ENCODE measurements around the gene AFAP1.

Gene AFAP1

GRCh38 chr4:7967501-7968261 lies 28.0 kb upstream of the AFAP1 start:
- peak; percentile 39 for DNase-seq (ENCODE audit: low spot score)

- no peak for DNase-seq (ENCODE audit: low spot score)
Measured at GRCh38 chr4:7967063-7967440, 27.4 kb upstream of the AFAP1 start.

- no peak for DNase-seq (ENCODE audit: low spot score)
Measured at GRCh38 chr4:7966281-7967062, 26.8 kb upstream of the AFAP1 start.

GRCh38 chr4:7964890-7965662 lies 25.4 kb upstream of the AFAP1 start:
- no peak for DNase-seq (ENCODE audit: low spot score)

GRCh38 chr4:7964459-7964858 lies 24.8 kb upstream of the AFAP1 start:
- no peak for DNase-seq (ENCODE audit: low spot score)

GRCh38 chr4:7963691-7964090 lies 24.0 kb upstream of the AFAP1 start:
- no peak for DNase-seq (ENCODE audit: low spot score)

GRCh38 chr4:7962609-7963508 lies 23.2 kb upstream of the AFAP1 start:
- DNase-seq (ENCODE audit: low spot score), result no peak

- DNase-seq (ENCODE audit: low spot score), result peak; percentile 89
Measured at GRCh38 chr4:7960790-7961655, 21.4 kb upstream of the AFAP1 start.

GRCh38 chr4:7960017-7960789 lies 20.5 kb upstream of the AFAP1 start:
- DNase-seq (ENCODE audit: low spot score), result peak; percentile 68

- no peak for DNase-seq (ENCODE audit: low spot score)
Measured at GRCh38 chr4:7959078-7959477, 19.4 kb upstream of the AFAP1 start.

- DNase-seq (ENCODE audit: low spot score), result no peak
Measured at GRCh38 chr4:7956934-7957656, 17.4 kb upstream of the AFAP1 start.

GRCh38 chr4:7956270-7956808 lies 16.7 kb upstream of the AFAP1 start:
- DNase-seq (ENCODE audit: low spot score), result peak; percentile 67

- no peak for DNase-seq (ENCODE audit: low spot score)
Measured at GRCh38 chr4:7955393-7955792, 15.7 kb upstream of the AFAP1 start.

GRCh38 chr4:7952615-7953014 lies 13.0 kb upstream of the AFAP1 start:
- no peak for DNase-seq (ENCODE audit: low spot score)

GRCh38 chr4:7950301-7951092 lies 10.8 kb upstream of the AFAP1 start:
- DNase-seq (ENCODE audit: low spot score), result no peak

- DNase-seq (ENCODE audit: low spot score), result no peak
Measured at GRCh38 chr4:7949759-7950158, 10.1 kb upstream of the AFAP1 start.

GRCh38 chr4:7947927-7948326 lies 8.3 kb upstream of the AFAP1 start:
- DNase-seq (ENCODE audit: low spot score), result no peak
